GM19372 (cell line): ENCODE measurements around the gene MUC12.
"Not testable (repeated sequence)": the region's sequence is repeated elsewhere in the genome, so short reads cannot be mapped to it uniquely, and the experiment has no call there.

Experiments
- ATAC-seq: cut with Tn5 transposase; IDR thresholded peaks from one replicate; pipeline ENCODE4 v1.9.1; 2021; ENCODE audit warnings: mild to moderate bottlenecking, low read depth, moderate library complexity; ENCODE audit not compliant: unreplicated experiment

The MUC12 gene

GRCh38 chr7:100983451-100984187, 14.3 kb downstream of the MUC12 start:
- ATAC-seq, result no peak

- not testable (repeated sequence) for ATAC-seq
Measured at GRCh38 chr7:100984241-100984918, 15.0 kb downstream of the MUC12 start.

GRCh38 chr7:100985033-100985797, 15.8 kb downstream of the MUC12 start:
- ATAC-seq, result not testable (repeated sequence)

- no peak for ATAC-seq
Measured at GRCh38 chr7:100991631-100992030, 22.3 kb downstream of the MUC12 start.

GRCh38 chr7:100992280-100992679, 22.9 kb downstream of the MUC12 start:
- not testable (repeated sequence) for ATAC-seq

- ATAC-seq, result not testable (repeated sequence)
Measured at GRCh38 chr7:100994671-100995070, 25.3 kb downstream of the MUC12 start.

- not testable (repeated sequence) for ATAC-seq
Measured at GRCh38 chr7:100998530-100998929, 29.2 kb downstream of the MUC12 start.

- ATAC-seq, result not testable (repeated sequence)
Measured at GRCh38 chr7:100999334-100999733, 30.0 kb downstream of the MUC12 start.

GRCh38 chr7:101000025-101000424, 30.7 kb downstream of the MUC12 start:
- ATAC-seq, result not testable (repeated sequence)

GRCh38 chr7:101002333-101002732, 33.0 kb downstream of the MUC12 start:
- ATAC-seq, result not testable (repeated sequence)

- not testable (repeated sequence) for ATAC-seq
Measured at GRCh38 chr7:101007361-101007760, 38.0 kb downstream of the MUC12 start.

- no peak for ATAC-seq
Measured at GRCh38 chr7:101009629-101010028, 40.3 kb downstream of the MUC12 start.

GRCh38 chr7:101012931-101013330, 43.6 kb downstream of the MUC12 start:
- ATAC-seq, result no peak

GRCh38 chr7:101015626-101016025, 46.3 kb downstream of the MUC12 start:
- ATAC-seq, result no peak

GRCh38 chr7:101017064-101017777, 47.9 kb downstream of the MUC12 start:
- no peak for ATAC-seq

- no peak for ATAC-seq
Measured at GRCh38 chr7:101018271-101019167, 49.2 kb downstream of the MUC12 start.

- no peak for ATAC-seq
Measured at GRCh38 chr7:101020444-101020843, 51.1 kb downstream of the MUC12 start.

GRCh38 chr7:101021703-101022102, 52.3 kb downstream of the MUC12 start:
- no peak for ATAC-seq

GRCh38 chr7:101023839-101024238, 54.5 kb downstream of the MUC12 start:
- ATAC-seq, result no peak

- ATAC-seq, result no peak
Measured at GRCh38 chr7:101031082-101031481, 61.7 kb downstream of the MUC12 start.
